Hepatocyte (in vitro differentiated cells): ENCODE data around the gene RFFL. TPM values are rescaled to one million over a fixed set of nuclear protein-coding genes. Genes with fewer than 3 reads are reported as not detected.

Experiments used
- DNase-seq: peaks from one replicate; pipeline ENCODE4 v3.0.0-alpha.2; 2016; ENCODE audit warnings: low spot score
- H2AFZ ChIP-seq: fragments of 200-600 bp; sonication (generic); 2 replicates; pipeline ENCODE4 v1.6.0; 2016; ENCODE audit warnings: antibody characterized with exemption, mild to moderate bottlenecking
- H3K27ac ChIP-seq: fragments of 200-600 bp; sonication (generic); 2 replicates; pipeline ENCODE4 v1.5.1; 2016; ENCODE audit warnings: mild to moderate bottlenecking
- H3K27me3 ChIP-seq: fragments of 200-600 bp; sonication (generic); 2 replicates; pipeline ENCODE4 v1.6.1; 2016
- H3K36me3 ChIP-seq: fragments of 200-600 bp; sonication (generic); replicated peaks from 2 replicates; pipeline ENCODE4 v1.5.1; 2016; ENCODE audit warnings: low read depth; ENCODE audit not compliant: insufficient read depth
- H3K4me1 ChIP-seq: fragments of 200-600 bp; sonication (generic); 2 replicates; pipeline ENCODE4 v1.5.1; 2016; ENCODE audit warnings: mild to moderate bottlenecking, moderate library complexity; ENCODE audit not compliant: insufficient read depth
- H3K4me2 ChIP-seq: fragments of 200-600 bp; sonication (generic); 2 replicates; pipeline ENCODE4 v1.6.0; 2016
- H3K4me3 ChIP-seq: fragments of 200-600 bp; sonication (generic); 2 replicates; pipeline ENCODE4 v1.5.1; 2016; ENCODE audit warnings: mild to moderate bottlenecking
- H3K79me2 ChIP-seq: fragments of 200-600 bp; sonication (generic); 2 replicates; pipeline ENCODE4 v1.6.0; 2017; ENCODE audit warnings: mild to moderate bottlenecking
- H3K9me2 ChIP-seq: fragments of 200-600 bp; sonication (generic); replicated peaks from 2 replicates; pipeline ENCODE4 v1.6.0; 2017; ENCODE audit warnings: mild to moderate bottlenecking; ENCODE audit not compliant: insufficient read depth
- H3K9me3 ChIP-seq: fragments of 200-600 bp; sonication (generic); 2 replicates; pipeline ENCODE4 v1.5.1; 2016; ENCODE audit warnings: low read depth, mild to moderate bottlenecking
- H4K20me1 ChIP-seq: fragments of 200-600 bp; sonication (generic); 2 replicates; pipeline ENCODE4 v1.6.0; 2016; ENCODE audit warnings: mild to moderate bottlenecking; ENCODE audit not compliant: insufficient read depth, poor library complexity, severe bottlenecking
- CTCF ChIP-seq: fragments of 200-600 bp; sonication (generic); IDR thresholded peaks from 2 replicates; pipeline ENCODE4 v1.5.1; 2016; ENCODE audit warnings: antibody characterized with exemption, mild to moderate bottlenecking; ENCODE audit not compliant: poor library complexity
- EZH2 ChIP-seq: fragments of 200-600 bp; sonication (generic); IDR thresholded peaks from 2 replicates; pipeline ENCODE4 v1.6.1; 2016; ENCODE audit warnings: antibody characterized with exemption, mild to moderate bottlenecking, borderline replicate concordance
- EZH2phosphoT487 ChIP-seq: fragments of 200-600 bp; sonication (generic); IDR thresholded peaks from one replicate; pipeline ENCODE4 v1.6.1; 2018; ENCODE audit warnings: antibody characterized with exemption, mild to moderate bottlenecking, low read depth, moderate library complexity; ENCODE audit not compliant: unreplicated experiment, severe bottlenecking
- WGBS: methylation state at CpG from one replicate; pipeline ENCODE4 v1.1.6; 2016; ENCODE audit warnings: low lambda C conversion rate; ENCODE audit errors: missing lambda C conversion rate; 5-methylcytosine and 5-hydroxymethylcytosine counted together
- polyA plus RNA-seq: library from polyadenylated mRNA; unstranded; fragments of >200 nt; fragmentation: Nextera tagmentation; extraction: Ambion mirVana; gene quantifications from 2 replicates; pipeline ENCODE4 v1.2.1, GENCODE V29; 2016
- total RNA-seq: library from RNA; depleted of rRNA; stranded (reverse); fragments of >200 nt; gene quantifications from 2 replicates; pipeline ENCODE4 v1.2.3, GENCODE V29; 2014

The RFFL gene
- total and polyA plus RNA-seq, 2 experiments from 2014 or later = 12.9 to 22.7 TPM

- no peaks in the 10 kb centered on the region for H3K9me3 ChIP-seq
- no peak overlapping the region for H3K27ac ChIP-seq
- 92% methylated on average over 7 of the region's 7 CpGs for WGBS
Measured at GRCh38 chr17:34979153-34979552, 84.4 kb downstream of the RFFL start.

DNA sequence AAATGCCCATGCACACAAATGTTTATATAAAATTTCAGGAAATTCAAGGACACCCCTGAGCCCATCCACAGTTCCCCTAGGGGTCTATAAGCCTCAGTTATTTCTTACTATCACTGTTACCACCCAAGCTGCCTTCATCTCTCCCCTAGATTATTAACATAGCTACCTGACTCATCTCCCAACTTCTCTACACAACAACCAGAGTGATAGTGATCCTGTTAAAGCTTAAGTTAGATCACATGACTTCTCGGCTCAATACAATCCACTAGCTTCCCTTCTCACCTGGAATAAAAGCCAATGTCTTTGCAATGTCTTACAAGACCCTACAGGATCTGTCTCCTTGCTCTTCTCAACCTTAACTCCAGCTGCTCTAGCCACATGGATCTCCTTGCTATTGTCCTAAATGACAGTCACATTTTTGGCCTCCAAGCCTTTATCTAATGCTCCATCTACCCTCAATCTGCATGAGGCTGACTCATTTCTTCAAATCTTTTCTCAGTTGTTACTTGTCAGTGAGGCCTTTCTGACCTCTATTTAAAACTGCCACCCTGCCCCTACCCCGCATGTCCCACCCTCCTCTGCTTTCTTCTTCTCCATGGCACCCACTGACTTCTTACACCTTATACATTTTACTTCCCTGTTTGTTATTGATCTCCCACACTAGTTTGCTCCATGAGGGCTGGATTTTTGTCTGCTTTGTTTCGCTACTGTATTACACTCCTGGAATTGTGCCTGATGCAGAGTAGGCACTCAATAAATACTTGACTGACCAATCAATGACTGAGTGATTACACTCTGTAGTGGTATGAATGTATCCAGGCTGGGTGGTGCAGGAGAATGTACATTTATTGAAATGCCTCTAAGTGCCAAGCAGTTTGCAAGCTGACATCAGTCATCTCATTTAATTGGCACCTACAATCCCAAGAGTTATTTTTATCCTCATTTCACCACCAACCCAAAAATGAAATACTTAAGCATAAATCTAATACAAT, 88.4 kb downstream of the RFFL start:
- Histone ChIP-seq H3K4me3 (no peak overlapping the region), H3K4me1 (peaks cover 7% of the 10 kb centered on the region), H3K36me3 (no peaks in the 10 kb centered on the region), H3K27ac (no peak overlapping the region), H3K79me2 (no peaks in the 10 kb centered on the region), H3K9me2 (no peaks in the 10 kb centered on the region), H2AFZ (no peak overlapping the region), H3K9me3 (no peaks in the 10 kb centered on the region), H4K20me1 (no peaks in the 10 kb centered on the region), H3K27me3 (no peaks in the 10 kb centered on the region), H3K4me2 (no peak overlapping the region)
- no peak for TF ChIP-seq EZH2phosphoT487
- TF ChIP-seq CTCF = no peak
- no peak for TF ChIP-seq EZH2
- no peak for DNase-seq
- WGBS = 69% methylated on average over 3 of the region's 3 CpGs

More at GRCh38 chr17:34979153-34979552, 84.4 kb downstream of the RFFL start:
- Histone ChIP-seq H3K27me3 (no peaks in the 10 kb centered on the region), H2AFZ (peak overlapping the region; percentile 83), H3K9me2 (no peaks in the 10 kb centered on the region), H3K4me1 (peaks cover 15% of the 10 kb centered on the region), H3K4me3 (no peak overlapping the region), H3K36me3 (no peaks in the 10 kb centered on the region), H4K20me1 (no peaks in the 10 kb centered on the region), H3K79me2 (peaks cover 24% of the 10 kb centered on the region), H3K4me2 (peak overlapping the region; percentile 87)
- no peak for DNase-seq
- TF ChIP-seq EZH2phosphoT487 (no peak), EZH2 (no peak), CTCF (no peak)

DNA sequence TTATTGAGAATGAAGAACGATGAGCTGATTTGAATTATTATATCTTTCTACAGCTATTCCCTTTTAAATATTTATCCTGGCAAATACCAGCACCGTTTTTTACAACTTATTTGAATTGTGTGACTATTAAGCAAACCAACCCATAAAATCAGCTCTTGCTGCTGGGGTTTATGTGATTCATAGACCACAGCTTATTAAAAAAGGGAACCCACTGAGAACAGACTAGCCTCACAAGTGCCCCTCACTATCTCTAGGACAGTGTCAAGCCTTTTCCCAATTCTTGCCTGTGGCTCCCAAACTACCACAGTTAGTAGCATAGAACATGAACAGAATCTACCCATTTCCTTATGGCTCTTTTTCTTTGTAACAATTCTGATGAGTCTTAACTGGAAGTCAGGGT, 89.3 kb downstream of the RFFL start:
- no peaks in the 10 kb centered on the region for H3K79me2 ChIP-seq
- no peak overlapping the region for H2AFZ ChIP-seq
- no peaks in the 10 kb centered on the region for H3K27me3 ChIP-seq
- peaks cover under 1% of the 10 kb centered on the region for H3K4me1 ChIP-seq
- 26% methylated on average over 2 of the region's 2 CpGs for WGBS
- H3K9me2 ChIP-seq = no peaks in the 10 kb centered on the region
- H3K9me3 ChIP-seq = no peaks in the 10 kb centered on the region
- TF ChIP-seq CTCF (no peak), EZH2 (no peak), EZH2phosphoT487 (no peak)
- no peak overlapping the region for H3K4me2 ChIP-seq
- no peaks in the 10 kb centered on the region for H4K20me1 ChIP-seq
- H3K27ac ChIP-seq = no peak overlapping the region
- no peak overlapping the region for H3K4me3 ChIP-seq
- H3K36me3 ChIP-seq = no peaks in the 10 kb centered on the region
- DNase-seq = no peak
